HFF-Myc (cell line): Measurements from ENCODE around the gene SEC24C.
"Not testable (repeated sequence)": the region's sequence is repeated elsewhere in the genome, so short reads cannot be mapped to it uniquely, and the experiment has no call there.

ENCODE experiments used
- DNase-seq: peaks from one replicate; pipeline ENCODE4 v3.0.0-alpha.2; 2011; ENCODE audit warnings: low read depth; ENCODE audit errors: extremely low read depth
- H3K4me3 ChIP-seq: replicated peaks from 2 replicates; pipeline ENCODE4 v1.5.1; 2011; ENCODE audit warnings: low read depth, mild to moderate bottlenecking, control low read depth, low read length
- TF ChIP-seq, protein P1 (sequence below): IDR thresholded peaks from 2 replicates; pipeline ENCODE4 v1.5.1; 2012; ENCODE audit warnings: mild to moderate bottlenecking, low read depth, low read length, control low read depth; ENCODE audit errors: missing control alignments

SEC24C gene

DNA sequence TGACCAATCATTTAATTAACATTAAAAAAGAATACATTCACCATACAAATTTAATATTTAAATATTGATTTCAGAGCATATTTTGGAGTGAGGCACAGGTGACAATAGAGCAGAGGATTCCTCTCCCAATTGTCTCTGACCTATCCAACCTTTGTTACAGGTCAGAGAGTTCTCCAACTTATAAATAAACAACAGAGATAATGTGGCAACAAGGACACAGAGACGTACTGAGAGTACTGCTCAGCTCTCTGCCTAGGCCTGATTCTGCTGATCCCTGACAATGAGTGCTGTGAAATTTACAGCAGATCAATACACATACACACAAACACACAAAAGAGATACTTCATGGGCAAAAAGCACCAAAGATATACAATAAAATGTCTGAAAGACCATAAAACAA, 27.9 kb upstream of the SEC24C start:
- DNase-seq: no peak
- TF ChIP-seq, protein P1, sequence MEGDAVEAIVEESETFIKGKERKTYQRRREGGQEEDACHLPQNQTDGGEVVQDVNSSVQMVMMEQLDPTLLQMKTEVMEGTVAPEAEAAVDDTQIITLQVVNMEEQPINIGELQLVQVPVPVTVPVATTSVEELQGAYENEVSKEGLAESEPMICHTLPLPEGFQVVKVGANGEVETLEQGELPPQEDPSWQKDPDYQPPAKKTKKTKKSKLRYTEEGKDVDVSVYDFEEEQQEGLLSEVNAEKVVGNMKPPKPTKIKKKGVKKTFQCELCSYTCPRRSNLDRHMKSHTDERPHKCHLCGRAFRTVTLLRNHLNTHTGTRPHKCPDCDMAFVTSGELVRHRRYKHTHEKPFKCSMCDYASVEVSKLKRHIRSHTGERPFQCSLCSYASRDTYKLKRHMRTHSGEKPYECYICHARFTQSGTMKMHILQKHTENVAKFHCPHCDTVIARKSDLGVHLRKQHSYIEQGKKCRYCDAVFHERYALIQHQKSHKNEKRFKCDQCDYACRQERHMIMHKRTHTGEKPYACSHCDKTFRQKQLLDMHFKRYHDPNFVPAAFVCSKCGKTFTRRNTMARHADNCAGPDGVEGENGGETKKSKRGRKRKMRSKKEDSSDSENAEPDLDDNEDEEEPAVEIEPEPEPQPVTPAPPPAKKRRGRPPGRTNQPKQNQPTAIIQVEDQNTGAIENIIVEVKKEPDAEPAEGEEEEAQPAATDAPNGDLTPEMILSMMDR: no peak
- no peak overlapping the region for H3K4me3 ChIP-seq

DNA sequence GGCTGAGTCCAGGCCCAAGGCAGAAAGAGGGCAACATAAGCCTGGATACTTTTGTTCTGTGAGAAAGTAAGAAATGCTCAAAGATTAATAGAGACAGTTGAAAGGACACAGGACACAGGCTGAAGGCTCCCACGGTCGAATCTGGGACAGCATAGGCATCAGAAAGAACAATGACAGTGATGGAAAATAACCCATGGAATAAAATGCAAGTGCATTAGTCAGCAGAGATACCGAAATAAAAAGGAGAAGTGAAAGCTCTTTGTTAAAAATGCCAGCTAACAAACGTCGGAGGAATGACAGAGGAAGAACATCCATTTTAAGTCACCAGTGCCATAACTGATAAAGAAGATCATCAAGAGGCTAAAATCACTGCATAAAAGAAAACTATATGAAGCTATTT, 26.6 kb upstream of the SEC24C start:
- TF ChIP-seq, protein P1: no peak
- no peak for DNase-seq
- H3K4me3 ChIP-seq: no peak overlapping the region

DNA sequence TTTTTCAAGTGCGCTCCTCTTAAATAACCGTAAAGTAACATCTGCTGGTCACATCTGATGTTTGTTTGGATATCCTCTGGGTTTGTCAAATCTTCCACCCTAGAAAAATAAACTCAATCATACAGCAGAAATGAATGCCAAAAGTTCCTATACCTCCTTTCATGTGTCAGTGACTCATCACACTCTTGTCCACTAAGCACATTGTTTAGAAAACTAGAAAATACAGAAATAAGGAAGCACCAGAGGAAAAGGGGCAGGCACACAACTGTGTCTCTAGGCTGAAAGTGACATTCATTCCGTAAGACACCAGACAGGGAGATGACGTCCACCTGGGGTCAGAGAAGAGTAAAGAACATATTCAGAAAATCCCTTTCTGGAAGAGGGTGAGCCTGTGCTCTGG, 23.6 kb upstream of the SEC24C start:
- not testable (repeated sequence) for DNase-seq

DNA sequence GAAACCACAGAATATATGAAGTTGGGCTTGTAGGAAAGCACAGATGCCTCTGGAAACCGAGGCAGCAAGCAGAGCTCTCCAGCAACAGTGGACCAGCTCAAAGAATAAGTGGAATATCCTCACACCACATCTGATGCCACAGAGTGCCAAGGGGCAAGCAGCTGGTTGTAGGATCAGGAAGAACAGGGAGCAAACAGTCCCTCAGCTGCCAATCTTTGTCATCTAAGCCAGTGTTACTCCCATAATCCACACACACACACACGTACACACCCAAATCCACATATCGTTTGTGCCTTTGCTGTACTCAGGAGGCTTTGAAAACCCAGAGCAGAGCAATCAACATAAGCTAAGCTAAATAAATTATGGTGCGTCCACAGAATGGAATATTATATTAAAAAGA, 20.7 kb upstream of the SEC24C start:
- H3K4me3 ChIP-seq: no peak overlapping the region
- TF ChIP-seq, protein P1: no peak
- no peak for DNase-seq

More for the DNA sequence above, 23.6 kb upstream of the SEC24C start:
- not testable (repeated sequence) for H3K4me3 ChIP-seq

DNA sequence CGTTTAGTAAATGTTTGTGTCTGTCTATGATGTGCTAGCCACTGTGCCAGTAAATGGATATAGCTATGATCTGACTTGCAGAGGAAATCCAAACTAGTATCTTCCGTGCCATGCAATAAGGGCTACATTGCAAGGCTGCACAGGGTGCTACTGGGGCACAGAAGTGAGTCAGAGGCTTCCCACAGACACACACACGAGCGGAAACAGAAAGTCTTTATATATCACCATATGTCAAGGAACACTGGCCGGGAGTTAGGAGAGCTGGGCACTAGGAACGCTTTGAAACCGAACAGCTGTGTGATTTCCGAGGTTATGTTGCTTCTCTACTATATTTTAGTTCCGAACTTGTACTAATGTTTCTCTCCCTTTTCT, 14.4 kb upstream of the SEC24C start:
- peak overlapping the region; percentile 71 for H3K4me3 ChIP-seq
- not testable (repeated sequence) for DNase-seq

DNA sequence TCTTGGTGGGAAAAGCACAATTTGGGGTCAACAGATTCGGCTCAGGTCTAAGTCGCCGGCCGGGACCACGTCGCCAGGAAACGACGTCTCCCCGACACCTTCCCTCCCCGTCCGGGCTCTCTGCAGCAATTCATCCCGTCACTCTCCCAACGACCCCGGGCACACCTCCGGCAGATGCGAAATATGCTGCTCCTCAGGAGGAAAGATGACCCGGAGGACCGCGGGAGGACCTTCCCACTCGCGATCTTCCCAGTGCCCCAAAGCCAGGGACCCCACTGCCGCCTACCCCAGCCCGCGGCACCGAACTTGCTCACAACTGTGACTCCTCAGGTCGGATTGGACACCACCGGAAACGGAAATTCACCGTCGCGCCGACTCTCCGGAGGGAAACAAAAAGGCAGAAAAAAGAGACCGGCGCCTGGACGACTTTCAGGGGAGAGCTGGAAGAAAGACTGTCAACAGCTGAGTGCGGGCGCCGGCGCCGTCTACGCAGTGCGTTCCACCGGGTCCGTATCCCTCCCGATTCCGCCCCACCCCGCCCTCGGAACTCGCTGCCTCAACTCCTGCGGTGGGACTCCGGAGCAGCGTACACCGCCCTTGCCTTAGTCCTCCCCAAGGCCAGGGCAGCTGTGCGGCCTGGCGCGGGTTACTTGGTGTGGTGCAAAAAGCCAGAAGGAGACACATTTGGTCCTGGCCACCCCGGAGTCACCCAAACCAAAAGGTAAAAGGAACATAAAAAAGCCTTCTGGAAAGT, 13.8 kb upstream of the SEC24C start:
- TF ChIP-seq, protein P1: no peak
- peak; percentile 79 for DNase-seq
- H3K4me3 ChIP-seq: peak overlapping the region; percentile 71

DNA sequence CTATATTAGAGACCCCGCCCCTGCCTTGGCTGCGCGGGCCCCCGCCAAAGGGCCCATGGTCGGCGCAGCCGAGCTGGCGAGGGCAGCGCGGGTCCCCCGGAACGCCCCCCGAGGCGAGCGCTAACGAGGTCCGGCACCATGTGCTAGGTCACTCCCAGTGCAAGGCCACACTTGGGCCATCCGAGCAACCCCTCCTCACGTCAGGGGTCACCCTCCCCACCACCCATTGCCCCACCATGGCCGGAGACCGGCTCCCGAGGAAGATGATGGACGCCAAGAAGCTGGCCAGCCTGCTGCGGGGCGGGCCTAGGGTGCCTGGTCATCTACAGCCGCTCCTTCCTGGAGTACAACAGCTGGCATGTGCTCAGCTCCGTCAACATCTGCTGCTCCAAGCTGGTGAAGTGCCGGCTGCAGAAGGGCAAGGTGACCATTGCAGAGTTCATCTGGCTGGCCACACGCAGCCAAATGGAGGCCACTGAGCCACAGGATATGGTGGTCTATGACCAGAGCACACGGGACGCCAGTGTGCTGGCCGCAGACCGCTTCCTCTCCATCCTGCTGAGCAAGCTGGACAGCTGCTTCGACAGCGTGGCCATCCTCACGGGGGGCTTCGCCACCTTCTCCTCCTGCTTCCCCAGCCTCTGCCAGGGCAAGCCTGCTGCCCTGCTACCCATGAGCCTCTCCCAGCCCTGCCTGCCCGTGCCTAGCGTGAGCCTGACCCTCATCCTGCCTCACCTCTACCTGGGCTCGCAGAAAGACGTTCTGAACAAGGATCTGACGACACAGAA, 12.4 kb upstream of the SEC24C start:
- peak overlapping the region; percentile 71; the same call in 1 of the 2 replicates for H3K4me3 ChIP-seq
- TF ChIP-seq, protein P1: no peak
- no peak for DNase-seq

DNA sequence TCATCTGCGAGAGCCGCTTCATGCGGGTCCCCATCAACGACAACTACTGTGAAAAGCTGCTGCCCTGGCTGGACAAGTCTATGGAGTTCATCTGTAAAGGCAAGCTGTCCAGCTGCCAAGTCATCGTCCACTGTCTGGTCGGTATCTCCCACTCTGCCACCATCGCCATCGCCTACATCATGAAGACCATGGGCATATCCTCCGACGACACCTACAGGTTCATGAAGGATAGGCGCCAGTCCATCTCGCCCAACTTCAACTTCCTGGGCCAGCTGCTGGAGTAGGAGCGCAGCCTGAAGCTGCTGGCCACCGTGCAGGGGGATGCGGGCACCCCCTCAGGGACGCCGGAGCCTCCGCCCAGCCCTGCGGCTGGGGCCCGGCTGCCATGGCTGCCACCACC, 11.7 kb upstream of the SEC24C start:
- no peak for DNase-seq
- TF ChIP-seq, protein P1: no peak
- no peak overlapping the region for H3K4me3 ChIP-seq
